Embryonic facial prominence (tissue), 1 donor: ENCODE results near the gene ANKRD9.
"Not testable (repeated sequence)": the region's sequence is repeated elsewhere in the genome, so short reads cannot be mapped to it uniquely, and the experiment has no call there.

ENCODE experiments used
- DNase-seq: peaks from one replicate; pipeline ENCODE4 v3.0.0-alpha.2; 2016; ENCODE audit errors: extremely low spot score

Gene ANKRD9

GRCh38 chr14:102509746-102510615 lies at the start of gene ANKRD9:
TSS of gene ANKRD9 (minus strand) at chr14:102509776. CDS start at chr14:102507889, 1,887 bp downstream.
- DNase-seq = peak; percentile 81

GRCh38 chr14:102558556-102558955 lies 49.0 kb upstream of the ANKRD9 start:
- no peak for DNase-seq

GRCh38 chr14:102557434-102558226 lies 48.1 kb upstream of the ANKRD9 start:
- no peak for DNase-seq

GRCh38 chr14:102556098-102556677 lies 46.6 kb upstream of the ANKRD9 start:
- no peak for DNase-seq

GRCh38 chr14:102554821-102555819 lies 45.5 kb upstream of the ANKRD9 start:
- DNase-seq = no peak

- no peak for DNase-seq
Measured at GRCh38 chr14:102551995-102552705, 42.6 kb upstream of the ANKRD9 start.

GRCh38 chr14:102550927-102551401 lies 41.4 kb upstream of the ANKRD9 start:
- DNase-seq = not testable (repeated sequence)

GRCh38 chr14:102548616-102549240 lies 39.2 kb upstream of the ANKRD9 start:
- DNase-seq = no peak

- DNase-seq = no peak
Measured at GRCh38 chr14:102545461-102546265, 36.1 kb upstream of the ANKRD9 start.

- DNase-seq = no peak
Measured at GRCh38 chr14:102544747-102545460, 35.3 kb upstream of the ANKRD9 start.

GRCh38 chr14:102544046-102544746 lies 34.6 kb upstream of the ANKRD9 start:
- DNase-seq = no peak

- DNase-seq = no peak
Measured at GRCh38 chr14:102541771-102542170, 32.2 kb upstream of the ANKRD9 start.

GRCh38 chr14:102541029-102541491 lies 31.5 kb upstream of the ANKRD9 start:
- not testable (repeated sequence) for DNase-seq

GRCh38 chr14:102540315-102541028 lies 30.9 kb upstream of the ANKRD9 start:
- DNase-seq = peak; percentile 67

GRCh38 chr14:102539544-102540314 lies 30.2 kb upstream of the ANKRD9 start:
- peak; percentile 62 for DNase-seq
